ENCODE results near the gene PDXK. TPM values are rescaled to one million over a fixed set of nuclear protein-coding genes. Genes with fewer than 3 reads are reported as not detected.
A peak's percentile ranks its signal among the peaks of the same experiment; 100 is the strongest.

The PDXK gene
- total RNA-seq, 1 donor from 2014 or later: 63.8 TPM

- Mint-ChIP-seq H3K4me1 (ENCODE audit: low read depth, unreplicated experiment) (peaks cover 6% of the 10 kb centered on the region), H3K4me3 (ENCODE audit: unreplicated experiment) (peak overlapping the region; percentile 74), H3K27ac (ENCODE audit: unreplicated experiment) (no peak overlapping the region), H3K36me3 (ENCODE audit: unreplicated experiment) (no peaks in the 10 kb centered on the region), H3K9me3 (ENCODE audit: unreplicated experiment) (peaks cover 4% of the 10 kb centered on the region), H3K27me3 (ENCODE audit: unreplicated experiment) (peaks cover 12% of the 10 kb centered on the region)
- TF ChIP-seq, protein P1, sequence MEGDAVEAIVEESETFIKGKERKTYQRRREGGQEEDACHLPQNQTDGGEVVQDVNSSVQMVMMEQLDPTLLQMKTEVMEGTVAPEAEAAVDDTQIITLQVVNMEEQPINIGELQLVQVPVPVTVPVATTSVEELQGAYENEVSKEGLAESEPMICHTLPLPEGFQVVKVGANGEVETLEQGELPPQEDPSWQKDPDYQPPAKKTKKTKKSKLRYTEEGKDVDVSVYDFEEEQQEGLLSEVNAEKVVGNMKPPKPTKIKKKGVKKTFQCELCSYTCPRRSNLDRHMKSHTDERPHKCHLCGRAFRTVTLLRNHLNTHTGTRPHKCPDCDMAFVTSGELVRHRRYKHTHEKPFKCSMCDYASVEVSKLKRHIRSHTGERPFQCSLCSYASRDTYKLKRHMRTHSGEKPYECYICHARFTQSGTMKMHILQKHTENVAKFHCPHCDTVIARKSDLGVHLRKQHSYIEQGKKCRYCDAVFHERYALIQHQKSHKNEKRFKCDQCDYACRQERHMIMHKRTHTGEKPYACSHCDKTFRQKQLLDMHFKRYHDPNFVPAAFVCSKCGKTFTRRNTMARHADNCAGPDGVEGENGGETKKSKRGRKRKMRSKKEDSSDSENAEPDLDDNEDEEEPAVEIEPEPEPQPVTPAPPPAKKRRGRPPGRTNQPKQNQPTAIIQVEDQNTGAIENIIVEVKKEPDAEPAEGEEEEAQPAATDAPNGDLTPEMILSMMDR (IDR thresholded peaks at IDR 0.05; ENCODE audit: partially characterized antibody, unreplicated experiment): no peak
- peak; percentile 46 for DNase-seq
These were observed 710 bp upstream of the PDXK start for GRCh38 chr21:43717967-43718871.

DNA sequence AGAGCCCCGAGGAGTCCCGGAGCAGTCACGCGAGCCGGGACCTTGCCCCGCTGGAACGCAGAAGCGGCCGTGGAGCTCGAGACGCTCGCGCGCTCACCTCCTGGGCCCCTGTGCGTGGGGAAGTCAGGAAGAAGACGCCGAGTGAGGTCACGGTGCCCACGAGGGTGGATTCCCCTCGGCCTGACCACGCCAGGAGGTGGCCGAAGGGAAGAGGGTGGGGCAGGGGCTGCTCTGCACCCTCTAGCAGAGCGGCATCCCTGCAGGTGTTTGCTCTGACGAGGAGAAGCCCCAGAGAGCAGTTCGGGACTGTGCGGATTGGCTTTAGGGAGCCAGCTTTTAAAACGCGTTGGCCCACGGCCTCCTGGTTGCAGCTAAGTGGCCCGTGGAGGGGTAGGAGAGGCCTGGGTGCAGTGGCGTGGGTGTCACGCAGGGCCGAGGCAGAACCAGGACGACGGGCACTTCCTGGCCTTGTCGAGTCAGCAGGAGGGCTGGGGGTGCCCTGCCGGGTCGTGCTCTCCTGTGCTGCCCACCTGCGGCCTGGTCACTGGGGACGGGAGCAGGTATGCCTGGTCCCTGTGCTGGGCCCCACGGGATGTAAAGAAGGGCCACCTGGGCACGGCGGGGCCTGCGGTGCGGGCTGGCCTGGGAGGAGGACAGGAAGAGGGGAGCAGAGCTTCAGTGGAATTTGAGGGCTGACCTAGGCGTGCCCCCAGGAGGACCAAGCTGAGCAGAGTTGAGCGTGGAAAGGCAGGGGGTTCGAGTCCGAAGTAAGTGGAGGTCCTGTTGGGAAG is 1.0 kb downstream of the PDXK start:
- H3K27me3 Mint-ChIP-seq (ENCODE audit: unreplicated experiment): peaks cover 12% of the 10 kb centered on the region
- H3K9me3 Mint-ChIP-seq (ENCODE audit: unreplicated experiment): peaks cover 4% of the 10 kb centered on the region
- DNase-seq: peak; percentile 12
- H3K36me3 Mint-ChIP-seq (ENCODE audit: unreplicated experiment): no peaks in the 10 kb centered on the region
- TF ChIP-seq, protein P1 (IDR thresholded peaks at IDR 0.05; ENCODE audit: partially characterized antibody, unreplicated experiment): no peak
- H3K4me3 Mint-ChIP-seq (ENCODE audit: unreplicated experiment): peak overlapping the region; percentile 78
- H3K4me1 Mint-ChIP-seq (ENCODE audit: low read depth, unreplicated experiment): peaks cover 6% of the 10 kb centered on the region
- no peak overlapping the region for H3K27ac Mint-ChIP-seq (ENCODE audit: unreplicated experiment)

- TF ChIP-seq, protein P1 (IDR thresholded peaks at IDR 0.05; ENCODE audit: partially characterized antibody, unreplicated experiment): no peak
- Mint-ChIP-seq H3K27ac (ENCODE audit: unreplicated experiment) (no peak overlapping the region), H3K9me3 (ENCODE audit: unreplicated experiment) (peaks cover 4% of the 10 kb centered on the region), H3K27me3 (ENCODE audit: unreplicated experiment) (peaks cover 12% of the 10 kb centered on the region), H3K4me1 (ENCODE audit: low read depth, unreplicated experiment) (peaks cover 6% of the 10 kb centered on the region), H3K4me3 (ENCODE audit: unreplicated experiment) (peak overlapping the region; percentile 78), H3K36me3 (ENCODE audit: unreplicated experiment) (no peaks in the 10 kb centered on the region)
- peak; percentile 11 for DNase-seq
These were observed 1.7 kb downstream of the PDXK start for GRCh38 chr21:43720539-43721166.

- H3K4me3 Mint-ChIP-seq (ENCODE audit: unreplicated experiment): peak overlapping the region; percentile 78
- peaks cover 10% of the 10 kb centered on the region for H3K4me1 Mint-ChIP-seq (ENCODE audit: low read depth, unreplicated experiment)
- DNase-seq: no peak
- TF ChIP-seq, protein P1 (IDR thresholded peaks at IDR 0.05; ENCODE audit: partially characterized antibody, unreplicated experiment): no peak
- no peak overlapping the region for H3K27ac Mint-ChIP-seq (ENCODE audit: unreplicated experiment)
- no peaks in the 10 kb centered on the region for H3K36me3 Mint-ChIP-seq (ENCODE audit: unreplicated experiment)
- H3K9me3 Mint-ChIP-seq (ENCODE audit: unreplicated experiment): peaks cover 6% of the 10 kb centered on the region
- H3K27me3 Mint-ChIP-seq (ENCODE audit: unreplicated experiment): peaks cover 12% of the 10 kb centered on the region
These were observed 2.3 kb downstream of the PDXK start for GRCh38 chr21:43721206-43721605.
